HepG2 (cell line): Measurements from ENCODE around the gene MVP. TPM values are rescaled to one million over a fixed set of nuclear protein-coding genes. Genes with fewer than 3 reads are reported as not detected.

ENCODE experiments used
- ARID4A ChIP-seq: sonication (generic); formaldehyde crosslinking; IDR thresholded peaks from 2 replicates; pipeline ENCODE4 v1.5.0; 2020; ENCODE audit warnings: mild to moderate bottlenecking, missing genetic modification reagents, borderline replicate concordance
- ATAD3A ChIP-seq: sonication (generic); formaldehyde crosslinking; IDR thresholded peaks from 2 replicates; pipeline ENCODE4 v1.4.0; 2020; ENCODE audit warnings: missing genetic modification reagents
- DMTF1 ChIP-seq: sonication (generic); formaldehyde crosslinking; IDR thresholded peaks from 2 replicates; pipeline ENCODE4 v1.4.0; 2020; ENCODE audit warnings: mild to moderate bottlenecking, missing genetic modification reagents
- GATAD2A ChIP-seq: IDR thresholded peaks from 2 replicates; pipeline ENCODE4 v1.6.1; 2016
- HDAC2 ChIP-seq: sonication (generic); formaldehyde crosslinking; IDR thresholded peaks from 2 replicates; pipeline ENCODE4 v1.4.0; 2020; ENCODE audit warnings: missing genetic modification reagents
- NR0B2 ChIP-seq: sonication (generic); formaldehyde crosslinking; IDR thresholded peaks from 2 replicates; pipeline ENCODE4 v1.4.0; 2020; ENCODE audit warnings: mild to moderate bottlenecking, missing genetic modification reagents
- TBL1XR1 ChIP-seq: fragments of 150-350 bp; IDR thresholded peaks from 2 replicates; pipeline ENCODE4 v1.6.1; 2014; ENCODE audit warnings: borderline replicate concordance, low read length; ENCODE audit not compliant: partially characterized antibody
- ZNF142 ChIP-seq: sonication (generic); formaldehyde crosslinking; IDR thresholded peaks from 2 replicates; pipeline ENCODE4 v1.4.0; 2020; ENCODE audit warnings: missing genetic modification reagents
- ZNF337 ChIP-seq: sonication (generic); formaldehyde crosslinking; IDR thresholded peaks from 2 replicates; pipeline ENCODE4 v1.5.1; 2020; ENCODE audit warnings: missing genetic modification reagents, low read depth, mild to moderate bottlenecking, borderline replicate concordance
- ZXDC ChIP-seq: sonication (generic); formaldehyde crosslinking; IDR thresholded peaks from 2 replicates; pipeline ENCODE4 v1.5.0; 2020; ENCODE audit warnings: mild to moderate bottlenecking, missing genetic modification reagents
- polyA plus RNA-seq, 8 experiments: library from polyadenylated mRNA; depleted of rRNA in 3 of 8; stranded (reverse) in 7 of 8; unstranded in 1 of 8; fragments of >200 nt; fragmentation: Illumina TruSeq in 4 of 8; extraction: Trizol in 4 of 8; gene quantifications; 2 replicates each; pipeline versions ENCODE4 v1.2.1 to v1.2.3, GENCODE V29; 2011 to 2016; ENCODE audit warnings: low read depth in 4 of 8, missing spikeins in 1 of 8, mixed read lengths in 1 of 8; ENCODE audit not compliant: insufficient read depth in 1 of 8
- total RNA-seq, 5 experiments: library from RNA; depleted of rRNA; stranded (reverse); fragments of >200 nt; fragmentation: Illumina TruSeq; extraction: Trizol; gene quantifications; 2 replicates each; pipeline ENCODE4 v1.2.3, GENCODE V29; 2016; ENCODE audit warnings: low read depth in 1 of 5

The MVP gene
- total and polyA plus RNA-seq, 2 of the 13 experiments (the other 11 are each of a cell fraction or from before 2014, with no cell fraction given), result 22.9 to 43.5 TPM

DNA sequence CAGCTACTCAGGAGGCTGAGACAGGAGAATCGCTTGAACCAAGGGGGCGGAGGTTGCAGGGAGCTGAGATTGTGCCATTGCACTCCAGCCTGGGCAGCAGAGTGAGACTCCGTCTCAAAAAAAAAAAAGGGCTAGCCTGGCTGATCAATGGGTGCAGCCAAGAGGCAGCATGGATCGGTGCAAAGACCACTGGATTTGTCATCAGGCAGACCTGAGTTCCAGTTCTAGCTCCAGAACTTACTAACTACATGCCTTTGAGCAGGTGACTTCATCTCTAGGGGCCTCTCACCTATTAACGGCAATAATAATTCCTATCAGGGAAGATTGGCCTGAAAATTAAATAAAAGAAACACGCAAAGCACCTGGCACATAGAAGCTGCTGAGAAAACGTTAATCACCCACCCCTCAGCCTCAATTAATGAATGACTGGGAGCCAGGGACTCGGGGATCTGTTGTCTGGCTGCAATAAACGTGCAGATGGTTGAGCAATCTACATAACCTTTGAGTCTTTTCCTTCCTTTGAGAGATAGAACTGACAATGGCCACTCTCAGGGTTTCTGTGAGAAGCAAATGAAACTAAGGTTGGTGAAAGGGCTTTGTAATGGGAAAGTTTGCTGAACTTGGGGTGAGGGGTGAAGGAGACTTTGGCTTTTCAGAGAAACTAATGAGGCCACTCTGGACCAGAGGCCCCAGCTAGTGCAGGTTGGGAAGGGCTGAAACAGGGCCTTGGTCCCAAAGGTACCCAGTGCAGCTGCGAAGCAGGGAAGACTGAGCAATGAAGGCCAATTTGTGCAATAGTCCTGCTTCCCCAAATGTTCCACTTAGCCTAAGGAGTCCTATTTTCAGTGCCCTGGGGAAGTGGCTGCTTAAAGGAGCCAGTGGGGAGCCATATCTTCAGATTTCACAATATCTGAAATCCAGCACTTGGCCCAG lies 71.5 kb downstream of the MVP start (continued):
- TF ChIP-seq ZNF142 (CRISPR knock-in tag), result no peak
- no peak for TF ChIP-seq ZXDC
- TF ChIP-seq TBL1XR1, result no peak
- TF ChIP-seq HDAC2 (CRISPR knock-in tag), result peak; percentile 69; the same call in 1 of the 2 replicates
- TF ChIP-seq ZNF337 (CRISPR knock-in tag), result peak; percentile 56; the same call in 1 of the 2 replicates
- peak; percentile 37; the same call in 1 of the 2 replicates for TF ChIP-seq ARID4A (CRISPR knock-in tag)
- TF ChIP-seq GATAD2A (CRISPR knock-in tag), result peak; percentile 89
- no peak for TF ChIP-seq ATAD3A
- TF ChIP-seq DMTF1 (CRISPR knock-in tag), result no peak
- TF ChIP-seq NR0B2 (CRISPR knock-in tag), result 0 out of 2 replicates have a peak, but pooled peaks have one; percentile 55
